Upper lobe of left lung (tissue), 6 donors: ENCODE data around the gene FSTL5. TPM values are rescaled to one million over a fixed set of nuclear protein-coding genes. Genes with fewer than 3 reads are reported as not detected.

ENCODE experiments used
- ATAC-seq, 2 donors: fragments of 200-7000 bp; cut with Tn5 transposase; one replicate each; pipeline ENCODE4 v1.9.1; 2022; ENCODE audit warnings: mild to moderate bottlenecking in 2 of 2, moderate library complexity in 2 of 2; ENCODE audit not compliant: low FRiP score in 2 of 2
- DNase-seq, 2 donors: peaks; one replicate each; pipeline ENCODE4 v3.0.0-alpha.2; 2019 to 2020
- H3K27ac ChIP-seq, 4 donors: fragments of 200-600 bp; sonication (generic); one replicate each; pipeline ENCODE4 v1.5.1; 2016 to 2019
- H3K27me3 ChIP-seq, 4 donors: fragments of 200-600 bp; sonication (generic); one replicate each; pipeline ENCODE4 v1.5.1; 2017 to 2019
- H3K36me3 ChIP-seq, 4 donors: fragments of 200-600 bp; sonication (generic); one replicate each; pipeline ENCODE4 v1.5.1; 2016 to 2019
- H3K4me1 ChIP-seq, 4 donors: fragments of 200-600 bp; sonication (generic); one replicate each; pipeline ENCODE4 v1.5.1; 2018 to 2019
- H3K4me3 ChIP-seq, 4 donors: fragments of 200-600 bp; sonication (generic); one replicate each; pipeline ENCODE4 v1.5.1; 2017 to 2019; ENCODE audit warnings: mild to moderate bottlenecking in 2 of 4, moderate library complexity in 1 of 4
- H3K9me3 ChIP-seq, 4 donors: fragments of 200-600 bp; sonication (generic); one replicate each; pipeline ENCODE4 v1.5.1; 2018 to 2019
- EP300 ChIP-seq, 4 donors: sonication (generic); formaldehyde crosslinking; IDR thresholded peaks; one replicate each; pipeline ENCODE4 v1.5.1; 2017; ENCODE audit warnings: antibody characterized with exemption in 4 of 4, control low read depth in 2 of 4
- POLR2A ChIP-seq, 4 donors: fragments of 450-650 bp; IDR thresholded peaks; one replicate each; pipeline ENCODE4 v1.5.1; 2016 to 2017; ENCODE audit warnings: antibody characterized with exemption in 4 of 4, mild to moderate bottlenecking in 2 of 4
- POLR2AphosphoS5 ChIP-seq, 2 donors: sonication (generic); formaldehyde crosslinking; IDR thresholded peaks; one replicate each; pipeline ENCODE4 v1.5.1; 2017; ENCODE audit warnings: antibody characterized with exemption in 2 of 2
- WGBS, 2 donors: methylation state at CpG; one replicate each; pipeline ENCODE4 v1.1.5; 2017 to 2018; 5-methylcytosine and 5-hydroxymethylcytosine counted together
- total RNA-seq, 6 donors: library from RNA; depleted of rRNA in 4 of 6; stranded (reverse); fragments of >200 nt in 4 of 6; gene quantifications; one replicate each; pipeline versions ENCODE4 v1.1.0 to v1.2.1, GENCODE V29; 2016 to 2021
- TF ChIP-seq, protein P1 (sequence below), 6 experiments: fragments of 450-650 bp in 4 of 6; fragments of 200-600 bp in 2 of 6; sonication (generic) in 2 of 6; IDR thresholded peaks; one replicate each; pipeline ENCODE4 v1.5.1; 2016 to 2019; ENCODE audit warnings: antibody characterized with exemption in 6 of 6
- donor health status: DM: no; HTN: no; CAD: no; lungs with moderate emphysema.
- donor health status: DM: no; HTN: yes; CAD: no; lungs with severe emphysema.

Gene FSTL5
- total RNA-seq, 6 donors from 2014 or later: not detected

DNA sequence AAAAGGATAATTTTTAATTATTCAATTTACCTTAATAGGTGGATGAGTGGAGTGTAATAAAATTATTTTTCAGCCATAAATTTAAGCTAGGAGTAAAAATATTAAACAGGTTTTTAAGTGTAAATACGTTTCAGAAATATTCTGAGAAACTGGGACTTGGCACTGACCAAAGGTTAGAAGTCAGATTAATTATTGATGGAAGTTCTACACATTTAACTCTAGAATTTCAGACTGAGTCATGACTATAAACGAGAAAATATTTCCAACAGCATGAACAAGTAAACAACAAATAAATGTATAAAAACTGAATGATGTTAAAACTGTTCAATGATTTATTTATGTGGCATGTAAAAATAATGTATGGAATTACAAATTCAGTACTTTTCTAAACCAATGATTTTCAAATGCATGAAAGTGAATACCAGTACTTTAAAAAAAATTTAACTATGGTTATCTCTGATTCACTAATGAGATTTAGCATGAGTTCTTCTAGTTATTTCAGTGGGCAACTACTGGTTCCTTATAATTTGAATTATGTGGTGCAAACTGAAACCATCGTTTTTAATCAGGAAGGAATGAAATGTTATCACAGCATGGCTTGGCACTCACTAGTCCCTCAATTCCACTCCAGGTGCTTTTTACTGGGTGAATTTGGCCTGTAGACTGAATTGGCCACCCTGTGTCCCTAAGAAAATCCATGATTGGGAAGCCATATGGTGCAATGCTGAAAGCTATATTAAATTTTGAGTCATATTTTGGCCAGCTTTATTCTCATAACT lies 244.2 kb downstream of the FSTL5 start:
- TF ChIP-seq EP300 (IDR thresholded peaks at IDR 0.05): no peak
- TF ChIP-seq POLR2A (IDR thresholded peaks at IDR 0.05): no peak
- TF ChIP-seq POLR2AphosphoS5 (IDR thresholded peaks at IDR 0.05): no peak
- TF ChIP-seq, protein P1, sequence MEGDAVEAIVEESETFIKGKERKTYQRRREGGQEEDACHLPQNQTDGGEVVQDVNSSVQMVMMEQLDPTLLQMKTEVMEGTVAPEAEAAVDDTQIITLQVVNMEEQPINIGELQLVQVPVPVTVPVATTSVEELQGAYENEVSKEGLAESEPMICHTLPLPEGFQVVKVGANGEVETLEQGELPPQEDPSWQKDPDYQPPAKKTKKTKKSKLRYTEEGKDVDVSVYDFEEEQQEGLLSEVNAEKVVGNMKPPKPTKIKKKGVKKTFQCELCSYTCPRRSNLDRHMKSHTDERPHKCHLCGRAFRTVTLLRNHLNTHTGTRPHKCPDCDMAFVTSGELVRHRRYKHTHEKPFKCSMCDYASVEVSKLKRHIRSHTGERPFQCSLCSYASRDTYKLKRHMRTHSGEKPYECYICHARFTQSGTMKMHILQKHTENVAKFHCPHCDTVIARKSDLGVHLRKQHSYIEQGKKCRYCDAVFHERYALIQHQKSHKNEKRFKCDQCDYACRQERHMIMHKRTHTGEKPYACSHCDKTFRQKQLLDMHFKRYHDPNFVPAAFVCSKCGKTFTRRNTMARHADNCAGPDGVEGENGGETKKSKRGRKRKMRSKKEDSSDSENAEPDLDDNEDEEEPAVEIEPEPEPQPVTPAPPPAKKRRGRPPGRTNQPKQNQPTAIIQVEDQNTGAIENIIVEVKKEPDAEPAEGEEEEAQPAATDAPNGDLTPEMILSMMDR (IDR thresholded peaks at IDR 0.05): no peak
- 41 to 43% methylated on average over 3 of the region's 3 CpGs for WGBS, 2 donors
- H3K27ac ChIP-seq: no peak overlapping the region

DNA sequence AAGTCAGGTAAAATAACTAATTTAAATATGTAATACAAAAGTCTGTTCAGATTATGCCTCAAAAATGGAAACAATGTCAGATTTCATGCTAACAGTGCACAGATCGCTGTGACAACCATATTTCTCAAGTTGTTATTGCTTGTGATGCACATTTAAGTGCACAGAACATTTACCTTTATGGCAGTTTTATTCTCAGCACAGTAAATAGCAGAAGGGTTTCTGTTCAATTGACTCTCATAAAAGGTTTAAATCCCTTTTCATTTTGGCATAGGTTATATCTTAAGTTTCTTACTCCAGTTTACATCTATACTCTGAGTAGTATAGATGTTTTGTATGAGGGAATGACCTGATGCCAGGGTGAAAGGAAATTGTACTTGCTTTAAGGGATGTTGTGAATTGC lies 247.8 kb downstream of the FSTL5 start:
- Histone ChIP-seq H3K4me1 (no peaks in the 10 kb centered on the region), H3K36me3 (no peaks in the 10 kb centered on the region), H3K27me3 (no peaks in the 10 kb centered on the region), H3K27ac (no peak overlapping the region), H3K9me3 (no peaks in the 10 kb centered on the region), H3K4me3 (no peak overlapping the region)
- TF ChIP-seq, protein P1 (IDR thresholded peaks at IDR 0.05): no peak
- no peak for TF ChIP-seq POLR2A (IDR thresholded peaks at IDR 0.05)
- no peak for TF ChIP-seq POLR2AphosphoS5 (IDR thresholded peaks at IDR 0.05)
- TF ChIP-seq EP300 (IDR thresholded peaks at IDR 0.05): no peak
- ATAC-seq (no peak), DNase-seq (no peak)
- WGBS, 2 donors: 64 to 65% methylated on average over 1 of the region's 1 CpG

More for the DNA sequence above, 244.2 kb downstream of the FSTL5 start:
- ATAC-seq (no peak), DNase-seq (no peak)
- Histone ChIP-seq H3K27me3 (no peaks in the 10 kb centered on the region), H3K4me1 (no peaks in the 10 kb centered on the region), H3K4me3 (no peak overlapping the region), H3K36me3 (no peaks in the 10 kb centered on the region), H3K9me3 (no peaks in the 10 kb centered on the region)

DNA sequence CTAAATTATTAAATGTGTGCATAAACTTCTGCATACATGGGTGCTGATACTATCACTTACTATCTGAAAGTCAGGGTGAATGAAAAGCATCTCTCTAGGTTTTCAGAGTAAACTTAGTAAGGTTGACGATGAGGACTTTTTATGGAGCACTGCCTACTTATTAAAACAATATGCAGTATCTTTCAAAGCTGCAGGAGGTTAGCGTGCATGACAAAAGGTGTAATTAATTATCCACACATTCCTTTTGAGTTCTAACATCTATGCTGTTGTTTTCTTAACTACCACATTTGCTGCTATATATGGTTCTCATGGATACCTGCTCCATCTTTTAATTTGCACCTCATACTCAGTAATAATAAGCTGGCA lies 256.2 kb downstream of the FSTL5 start:
- no peaks in the 10 kb centered on the region for H3K4me1 ChIP-seq
- ATAC-seq (no peak), DNase-seq (no peak)
- no peaks in the 10 kb centered on the region for H3K27me3 ChIP-seq
- no peaks in the 10 kb centered on the region for H3K36me3 ChIP-seq
- no peak overlapping the region for H3K27ac ChIP-seq
- WGBS, 2 donors: 60 to 75% methylated on average over 2 of the region's 2 CpGs
- TF ChIP-seq POLR2AphosphoS5 (IDR thresholded peaks at IDR 0.05): no peak
- TF ChIP-seq, protein P1 (IDR thresholded peaks at IDR 0.05): no peak
- no peak for TF ChIP-seq EP300 (IDR thresholded peaks at IDR 0.05)
- no peak for TF ChIP-seq POLR2A (IDR thresholded peaks at IDR 0.05)
- no peak overlapping the region for H3K4me3 ChIP-seq
- H3K9me3 ChIP-seq: no peaks in the 10 kb centered on the region

DNA sequence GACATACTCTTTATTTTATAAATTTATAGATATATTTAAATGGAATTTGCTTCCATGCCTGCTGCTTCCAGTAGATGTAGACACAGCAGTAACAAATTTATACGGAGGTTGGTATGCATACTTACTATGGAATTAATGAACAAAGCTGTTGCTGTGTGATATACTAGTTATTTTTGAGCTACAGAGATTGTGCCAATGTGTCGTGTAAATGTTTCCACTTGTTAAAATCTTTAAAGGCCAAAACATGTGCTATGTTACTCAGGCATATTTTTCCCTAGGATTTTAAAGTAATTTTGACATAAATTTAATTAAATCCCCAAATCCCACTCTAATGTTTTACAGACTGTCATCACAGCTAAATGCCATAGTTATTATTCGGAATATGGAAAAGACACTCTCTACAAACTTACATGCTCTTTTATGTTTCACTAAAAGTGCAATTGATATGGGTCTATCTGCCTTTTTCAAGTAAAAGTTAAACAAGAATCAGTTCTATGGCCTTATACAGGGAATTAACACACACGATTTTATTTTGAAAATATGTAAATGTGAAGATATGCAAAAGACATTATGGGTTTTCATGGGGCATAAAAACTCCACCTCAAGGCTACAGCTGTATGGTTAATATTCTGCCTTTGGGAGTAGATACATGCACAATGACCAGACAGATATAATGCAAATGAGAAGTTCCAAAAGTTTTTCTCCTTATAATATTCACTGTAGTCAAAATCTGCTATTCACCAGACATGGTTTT lies 256.8 kb downstream of the FSTL5 start:
- DNase-seq (no peak), ATAC-seq (no peak)
- Histone ChIP-seq H3K27ac (no peak overlapping the region), H3K27me3 (no peaks in the 10 kb centered on the region), H3K4me1 (no peaks in the 10 kb centered on the region), H3K4me3 (no peak overlapping the region), H3K9me3 (no peaks in the 10 kb centered on the region), H3K36me3 (no peaks in the 10 kb centered on the region)
- TF ChIP-seq EP300 (IDR thresholded peaks at IDR 0.05) (no peak), POLR2AphosphoS5 (IDR thresholded peaks at IDR 0.05) (no peak), POLR2A (IDR thresholded peaks at IDR 0.05) (no peak)
- TF ChIP-seq, protein P1 (IDR thresholded peaks at IDR 0.05): no peak
- WGBS, 2 donors: 68 to 82% methylated on average over 4 of the region's 4 CpGs
